Psoas muscle (tissue), 8 donors: ENCODE data around the gene MOG. TPM values are rescaled to one million over a fixed set of nuclear protein-coding genes. Genes with fewer than 3 reads are reported as not detected.

Source experiments
- ATAC-seq, 4 donors: fragments of 200-7000 bp; cut with Tn5 transposase; one replicate each; pipeline ENCODE4 v1.9.1; 2020; ENCODE audit warnings: moderate library complexity in 3 of 4, mild to moderate bottlenecking in 2 of 4
- DNase-seq, 2 donors: peaks; one replicate each; pipeline ENCODE4 v3.0.0-alpha.2; 2020
- H3K27ac ChIP-seq: fragments of 200-600 bp; one replicate; pipeline ENCODE4 v1.8.0; 2022
- H3K27me3 ChIP-seq, 3 donors: fragments of 200-600 bp in 1 of 3; one replicate each; pipeline versions ENCODE4 v1.6.1 to v1.8.0; 2013 to 2022; ENCODE audit warnings: low read length in 2 of 3, mild to moderate bottlenecking in 2 of 3, moderate library complexity in 1 of 3; ENCODE audit not compliant: insufficient read depth in 3 of 3
- H3K36me3 ChIP-seq, 2 donors: fragments of 200-600 bp in 1 of 2; one replicate each; pipeline versions ENCODE4 v1.6.1 to v1.8.0; 2013 to 2022; ENCODE audit warnings: low read depth in 1 of 2, mild to moderate bottlenecking in 1 of 2, moderate library complexity in 1 of 2; ENCODE audit not compliant: insufficient read depth in 1 of 2
- H3K4me1 ChIP-seq: fragments of 200-600 bp; one replicate; pipeline ENCODE4 v1.8.0; 2022
- H3K4me3 ChIP-seq: fragments of 200-600 bp; one replicate; pipeline ENCODE4 v1.8.0; 2022; ENCODE audit warnings: mild to moderate bottlenecking
- H3K9me3 ChIP-seq: fragments of 200-600 bp; one replicate; pipeline ENCODE4 v1.8.0; 2022
- CTCF ChIP-seq: fragments of 200-600 bp; IDR thresholded peaks from one replicate; pipeline ENCODE4 v1.8.0; 2022; ENCODE audit warnings: antibody characterized with exemption
- WGBS, 3 donors: extraction: QIAGEN DNeasy Blood & Tissue Kit; methylation state at CpG; one replicate each; pipeline versions ENCODE4 v1.1.6 to v1.1.7; 2013; 5-methylcytosine and 5-hydroxymethylcytosine counted together
- intact Hi-C, 2 donors: fragments of 100-400 bp; cut with DNase I; formaldehyde crosslinking; loops; one replicate each; pipeline versions ENCODE4 v1.11.0 to v1.14.2; 2022
- polyA plus RNA-seq, 3 donors: library from polyadenylated mRNA; stranded (reverse); fragments of 200-250 nt; gene quantifications; one replicate each; pipeline ENCODE4 v1.2.3, GENCODE V29; 2013
- total RNA-seq, 4 donors: library from RNA; stranded (reverse); fragmentation: NEBNext Ultra II Directional in 2 of 4; extraction: Animal tissue kit (Norgen Biotek cat#: 25700) in 2 of 4; gene quantifications; one replicate each; pipeline versions ENCODE4 v1.2.1 to v1.2.4, GENCODE V29; 2021 to 2023
- donor health status: healthy with polysubstance abuse.
- donor health status: DM: no; HTN: no; CAD: no; lungs with moderate emphysema.
- donor health status: Bipolar disorder and iron deficiency.
- donor health status: healthy.
- donor health status: DM: yes; HTN: yes; CAD: no.
- donor health status: DM: no; HTN: no; CAD: no.
- donor health status: DM: no; HTN: no; CAD: no.
- donor health status: DM: yes; HTN: yes; CAD: no.

Gene MOG
- total and polyA plus RNA-seq, 7 donors = 0.08 TPM; not detected in 6

- no peak for ATAC-seq
- Histone ChIP-seq H3K27ac (no peak overlapping the region), H3K27me3 (no peaks in the 10 kb centered on the region), H3K4me3 (no peak overlapping the region), H3K9me3 (no peaks in the 10 kb centered on the region), H3K4me1 (peaks cover 3% of the 10 kb centered on the region), H3K36me3 (no peaks in the 10 kb centered on the region)
- intact Hi-C loops = no loop called here
- peak; percentile 26 for TF ChIP-seq CTCF
- no peak for DNase-seq
- WGBS, 3 donors = 90 to 92% (median 91%) methylated on average over 23 of the region's 23 CpGs
Measured at GRCh38 chr6:29647927-29648642, 8.8 kb upstream of the MOG start.

GRCh38 chr6:29649701-29650673, 6.9 kb upstream of the MOG start:
- WGBS, 3 donors = 3 to 6% (median 4%) methylated on average over 33 of the region's 33 CpGs
- DNase-seq (peak; percentile 96 to 98), ATAC-seq (peak; percentile 98 to 99 (median 99))
- peak; percentile 93 for TF ChIP-seq CTCF
- intact Hi-C loops = loop anchor here in 1 of 2 donors (5.0 kb wide), 1 partner anchor 102 kb away; no protein-coding TSS in a partner anchor
- H3K27me3 ChIP-seq = no peaks in the 10 kb centered on the region
- peak overlapping the region; percentile 81 for H3K4me3 ChIP-seq
- H3K36me3 ChIP-seq = no peaks in the 10 kb centered on the region
- H3K27ac ChIP-seq = peak overlapping the region; percentile 94
- H3K4me1 ChIP-seq = peaks cover 3% of the 10 kb centered on the region
- H3K9me3 ChIP-seq = no peaks in the 10 kb centered on the region

GRCh38 chr6:29651413-29652197, 5.3 kb upstream of the MOG start:
- Histone ChIP-seq H3K27ac (no peak overlapping the region), H3K36me3 (no peaks in the 10 kb centered on the region), H3K4me3 (no peak overlapping the region), H3K27me3 (no peaks in the 10 kb centered on the region), H3K4me1 (peaks cover 3% of the 10 kb centered on the region), H3K9me3 (no peaks in the 10 kb centered on the region)
- intact Hi-C loops = loop anchor here in 1 of 2 donors (5.0 kb wide), 1 partner anchor 101 kb away; no protein-coding TSS in a partner anchor
- DNase-seq (no peak), ATAC-seq (no peak)
- peak; percentile 53 for TF ChIP-seq CTCF
- 74 to 76% (median 76%) methylated on average over 8 of the region's 8 CpGs for WGBS, 3 donors

GRCh38 chr6:29652198-29652584, 4.7 kb upstream of the MOG start:
- Histone ChIP-seq H3K4me1 (peaks cover 3% of the 10 kb centered on the region), H3K9me3 (no peaks in the 10 kb centered on the region), H3K27ac (no peak overlapping the region), H3K36me3 (no peaks in the 10 kb centered on the region), H3K4me3 (no peak overlapping the region), H3K27me3 (no peaks in the 10 kb centered on the region)
- TF ChIP-seq CTCF = no peak
- intact Hi-C loops = loop anchor here in 1 of 2 donors (5.0 kb wide), 1 partner anchor 100 kb away; no protein-coding TSS in a partner anchor
- no peak for DNase-seq
- 85 to 90% (median 88%) methylated on average over 10 of the region's 10 CpGs for WGBS, 3 donors
- ATAC-seq = no peak
